Endometrial microvascular endothelial cells (primary cell): Measurements from ENCODE around the gene NFIX. TPM values are rescaled to one million over a fixed set of nuclear protein-coding genes. Genes with fewer than 3 reads are reported as not detected.

Experiments
- in situ Hi-C: cut with HindIII; loops from 2 replicates; pipeline ENCODE4 v1.10.0; 2017; ENCODE audit warnings: low sequenced_read_pairs, low pct_unique_long_range_greater_than_20kb; ENCODE audit errors: inconsistent ontology term
- total RNA-seq: library from RNA; depleted of rRNA; stranded (reverse); fragments of >200 nt; gene quantifications from one replicate; pipeline ENCODE4 v1.2.3, GENCODE V29; 2015; ENCODE audit errors: inconsistent ontology term

The NFIX gene
- total RNA-seq, 1 donor from 2014 or later, result 7.9 TPM

DNA sequence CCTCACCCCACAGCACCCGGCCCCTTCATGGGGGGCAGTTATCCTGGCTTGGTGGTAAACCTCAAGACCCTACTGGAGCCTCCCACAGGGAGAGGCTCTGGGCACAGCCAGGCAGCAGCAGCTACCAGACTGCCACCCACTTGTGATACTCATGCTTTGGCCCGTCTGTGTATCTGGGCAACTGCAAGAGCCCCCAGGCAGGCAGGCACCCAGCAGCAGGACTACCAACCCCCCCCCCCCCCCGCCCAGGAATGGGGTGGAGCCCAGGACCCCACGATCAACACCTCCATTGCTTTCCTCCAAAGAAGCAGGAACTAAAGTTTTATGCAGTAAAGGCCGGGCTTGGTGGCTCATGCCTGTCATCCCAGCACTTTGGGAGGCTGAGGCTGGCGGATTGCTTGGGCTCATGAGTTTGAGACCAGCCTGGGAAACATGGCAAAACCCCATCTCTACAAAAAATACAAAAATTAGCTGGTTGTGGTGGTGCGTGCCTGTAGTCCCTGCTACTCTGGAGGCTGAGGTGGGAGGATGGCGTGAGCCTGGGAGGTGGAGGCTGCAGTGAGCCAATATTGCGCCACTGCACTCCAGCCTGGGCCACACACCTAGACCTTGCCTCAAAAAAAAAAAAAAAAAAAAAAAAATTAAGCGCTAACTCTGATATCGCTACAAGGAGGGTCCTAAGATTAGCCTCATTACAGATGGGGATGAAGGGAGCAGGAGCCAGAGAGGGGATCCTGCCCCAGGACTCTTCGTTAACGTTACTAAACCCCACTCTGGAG is 108.5 kb downstream of the NFIX start:
- in situ Hi-C loops, result no loop called here

DNA sequence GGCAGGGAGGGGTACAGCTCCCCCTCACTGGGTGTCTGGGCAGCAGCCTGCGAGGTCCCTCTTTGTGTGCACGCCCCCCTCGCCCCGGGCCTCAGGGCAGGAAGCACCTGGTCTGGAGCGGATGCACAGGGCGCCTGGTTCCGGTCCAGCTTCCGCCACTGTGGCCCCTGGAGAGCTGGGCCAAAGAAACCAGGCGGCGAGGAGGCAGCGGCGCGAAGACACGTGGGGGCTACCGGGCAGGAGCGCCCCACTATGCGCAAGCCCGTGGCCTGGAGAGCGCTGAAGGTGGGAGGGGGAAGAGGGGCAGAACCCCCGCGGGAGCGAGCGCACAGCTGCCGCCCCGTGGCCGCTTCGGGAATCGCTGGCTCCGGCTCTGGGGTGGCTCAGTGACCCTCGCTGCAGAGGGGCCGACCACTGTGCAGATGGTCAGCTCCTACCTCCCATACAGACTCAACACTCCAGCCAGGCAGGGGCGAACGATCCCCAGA is 109.1 kb downstream of the NFIX start:
- in situ Hi-C loops, result no loop called here

DNA sequence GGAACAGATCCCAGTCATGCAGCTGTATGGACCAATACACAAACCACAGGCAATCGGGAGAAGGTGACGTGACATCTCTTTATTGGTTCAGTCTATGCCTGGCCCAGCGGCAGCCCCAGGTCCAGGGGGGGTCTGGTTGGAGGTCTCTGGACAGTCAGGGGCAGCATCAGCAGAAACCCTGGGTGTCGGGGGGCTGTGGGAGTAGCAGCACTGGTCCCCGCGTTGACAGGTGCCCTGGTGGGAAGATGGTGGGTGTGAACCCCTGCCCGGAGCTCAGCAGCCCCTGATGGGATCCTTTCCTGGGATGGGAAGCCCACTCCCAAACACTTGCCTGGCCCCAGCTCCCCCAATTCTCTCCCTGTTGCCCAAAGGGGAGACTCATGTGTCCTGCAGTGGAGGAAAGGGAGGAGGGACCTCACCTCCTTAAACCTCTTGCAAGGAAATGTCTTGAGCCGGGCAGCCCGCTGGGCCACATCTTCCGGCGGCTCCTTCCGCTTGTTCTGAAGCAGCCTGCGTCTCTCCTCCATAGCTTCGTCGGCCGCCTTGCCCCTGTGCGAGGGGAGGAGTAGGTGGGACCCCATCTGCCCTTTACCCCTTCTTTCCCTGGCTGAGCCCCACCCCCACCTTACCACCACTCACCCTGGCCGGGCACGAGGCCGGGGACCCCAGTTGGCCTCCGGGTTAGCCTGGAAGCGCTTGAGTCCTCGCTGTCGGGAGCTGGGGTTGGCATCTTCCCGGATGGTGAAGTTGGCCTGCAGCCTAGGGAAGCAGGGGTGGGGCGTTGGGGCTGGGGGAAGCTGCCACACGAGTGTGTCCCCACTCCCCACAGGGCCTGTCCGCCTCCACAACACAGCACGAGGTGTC is 109.8 kb downstream of the NFIX start:
- in situ Hi-C loops, result no loop called here

DNA sequence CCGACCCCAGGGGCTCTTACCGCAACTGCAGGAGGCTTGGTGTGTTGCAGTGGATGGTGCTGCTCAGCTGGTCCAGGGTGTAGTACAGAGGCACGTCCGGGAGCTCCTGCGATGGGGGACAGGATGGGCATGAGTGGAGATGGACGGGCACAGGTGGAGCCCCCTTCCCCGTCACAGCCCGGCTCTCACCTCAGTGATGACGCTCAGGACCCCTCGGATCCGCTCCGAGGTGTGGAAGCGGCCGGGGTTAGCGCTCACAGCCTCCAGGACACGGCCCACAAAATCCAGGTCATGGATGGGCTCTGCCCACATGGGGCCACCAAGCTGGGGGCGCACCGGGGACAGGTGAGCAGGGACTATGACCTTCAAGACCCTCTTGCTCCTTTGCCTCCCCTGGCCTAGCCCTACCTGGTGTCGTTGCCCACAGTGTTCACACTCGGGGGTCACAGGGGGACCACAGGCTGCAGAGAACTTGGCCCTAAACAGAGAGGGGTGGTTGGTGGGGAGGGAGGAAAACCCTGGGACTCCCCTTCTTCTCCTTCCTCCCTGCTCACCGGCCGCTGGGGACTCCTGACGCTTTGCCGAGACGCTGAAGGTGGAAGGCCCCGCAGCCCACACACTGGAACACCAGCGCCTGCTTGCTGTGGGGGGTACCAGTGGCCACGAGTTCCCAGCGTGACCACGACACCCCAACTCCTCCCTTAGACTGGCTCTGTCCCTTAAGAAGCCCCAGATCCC is 114.3 kb downstream of the NFIX start:
- in situ Hi-C loops, result no loop called here

DNA sequence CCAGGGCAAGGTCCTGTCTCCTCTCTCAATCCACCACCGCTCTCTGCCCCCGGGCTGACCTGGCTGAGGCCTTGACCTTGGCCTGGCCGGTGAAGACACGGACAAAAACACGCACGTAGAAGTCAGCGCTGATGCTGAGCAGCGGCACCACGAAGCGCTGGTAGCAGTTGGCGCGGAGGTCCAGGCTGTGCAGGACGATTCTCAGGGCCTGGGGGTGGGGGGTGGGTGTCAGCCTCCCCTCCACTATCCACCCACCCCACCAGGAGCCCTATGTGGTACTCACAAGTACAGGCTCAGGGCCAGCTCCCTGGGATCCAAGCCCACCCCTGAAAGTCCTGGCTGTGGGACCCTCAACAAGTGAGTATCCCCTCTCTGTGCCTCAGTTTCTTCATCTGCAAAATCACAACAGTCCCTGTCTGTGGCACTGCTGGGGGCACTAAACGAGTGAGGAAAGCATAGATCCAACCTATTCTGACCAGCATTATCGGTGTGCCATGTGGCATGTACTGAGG is 114.9 kb downstream of the NFIX start:
- in situ Hi-C loops, result no loop called here

DNA sequence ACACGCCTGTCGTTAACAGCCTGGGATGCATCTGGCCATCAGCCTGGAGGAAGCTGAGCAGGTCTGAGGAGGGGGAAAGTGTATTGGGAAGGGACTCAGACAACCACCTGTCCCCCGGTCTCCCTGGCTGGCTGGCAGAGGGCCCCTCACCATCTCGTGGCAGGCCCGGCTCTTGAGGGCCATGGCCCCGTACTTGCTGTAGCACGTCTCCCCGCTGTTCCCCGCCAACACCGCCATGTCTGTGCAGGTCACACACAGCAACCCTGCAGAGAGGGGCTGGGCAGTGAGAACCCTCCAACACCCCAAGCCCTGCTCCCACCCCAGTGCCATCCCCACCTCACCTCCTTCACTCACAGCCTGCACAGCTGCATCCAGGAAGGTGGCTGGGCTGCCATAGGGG is 117.3 kb downstream of the NFIX start:
- in situ Hi-C loops, result no loop called here

DNA sequence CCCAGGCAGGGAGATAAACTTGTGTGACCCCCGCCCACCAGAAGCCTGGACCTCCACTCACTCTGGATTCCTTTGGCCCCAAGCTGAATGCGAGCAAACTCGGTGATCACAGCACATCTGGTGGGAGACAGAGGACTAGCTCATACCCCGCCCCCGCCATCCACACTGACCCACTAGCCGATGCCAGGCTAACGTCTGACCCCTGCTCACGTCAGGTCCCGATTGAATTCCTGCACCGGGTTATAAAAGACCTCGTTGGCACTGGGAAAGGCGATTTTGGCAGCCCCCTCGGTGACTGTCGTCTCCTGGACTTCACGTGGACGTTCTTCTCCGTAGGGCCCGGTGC is 120.6 kb downstream of the NFIX start:
- in situ Hi-C loops, result no loop called here

DNA sequence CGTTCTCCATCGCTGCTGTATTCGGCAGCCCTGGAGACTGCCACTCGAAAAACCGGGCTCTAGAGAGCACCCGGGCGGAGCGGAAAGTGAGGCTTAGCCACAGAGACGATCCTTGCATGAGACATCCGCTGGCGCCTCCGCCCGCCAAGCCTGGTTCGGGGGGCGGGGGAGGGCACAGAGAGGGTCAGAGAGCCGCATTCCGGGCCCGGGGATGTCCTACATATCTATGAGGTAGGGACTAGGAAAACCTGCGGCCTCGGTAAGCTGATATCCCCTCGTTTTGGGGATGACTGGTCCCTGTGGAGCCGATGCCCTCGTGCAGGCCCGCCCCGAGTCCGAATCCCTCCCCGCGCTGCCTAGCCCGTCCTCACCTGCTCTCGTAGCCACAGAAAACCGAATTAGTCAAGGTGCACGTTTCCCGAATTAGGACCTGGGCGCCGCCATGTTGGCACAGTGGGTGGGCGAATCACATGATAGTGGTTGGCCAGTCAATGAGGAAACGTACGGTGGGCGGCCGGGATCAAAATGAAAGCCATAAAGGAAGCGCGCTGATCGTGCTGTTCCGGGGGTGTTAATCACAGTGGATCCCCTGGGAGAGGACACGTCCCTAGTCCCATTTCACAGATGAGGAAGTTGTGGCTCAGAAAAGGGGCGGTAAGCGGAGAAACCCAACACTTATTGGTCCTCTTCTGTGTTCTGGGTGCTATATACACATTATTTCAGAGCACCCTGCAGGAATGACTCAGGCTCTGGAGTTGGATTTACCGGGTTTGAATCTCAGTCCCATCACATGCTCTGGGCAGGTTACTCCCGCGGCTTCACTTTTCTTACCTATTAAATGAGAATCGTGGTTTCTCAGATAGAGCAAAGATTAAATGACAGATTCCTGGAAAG is 121.3 kb downstream of the NFIX start, which contains the start of gene TRMT1:
TRMT1 (minus strand) TSS at position 459 of the 894 bp plus-strand sequence; CDS start at position 118, 341 bp downstream.
- in situ Hi-C loops, result no loop called here

DNA sequence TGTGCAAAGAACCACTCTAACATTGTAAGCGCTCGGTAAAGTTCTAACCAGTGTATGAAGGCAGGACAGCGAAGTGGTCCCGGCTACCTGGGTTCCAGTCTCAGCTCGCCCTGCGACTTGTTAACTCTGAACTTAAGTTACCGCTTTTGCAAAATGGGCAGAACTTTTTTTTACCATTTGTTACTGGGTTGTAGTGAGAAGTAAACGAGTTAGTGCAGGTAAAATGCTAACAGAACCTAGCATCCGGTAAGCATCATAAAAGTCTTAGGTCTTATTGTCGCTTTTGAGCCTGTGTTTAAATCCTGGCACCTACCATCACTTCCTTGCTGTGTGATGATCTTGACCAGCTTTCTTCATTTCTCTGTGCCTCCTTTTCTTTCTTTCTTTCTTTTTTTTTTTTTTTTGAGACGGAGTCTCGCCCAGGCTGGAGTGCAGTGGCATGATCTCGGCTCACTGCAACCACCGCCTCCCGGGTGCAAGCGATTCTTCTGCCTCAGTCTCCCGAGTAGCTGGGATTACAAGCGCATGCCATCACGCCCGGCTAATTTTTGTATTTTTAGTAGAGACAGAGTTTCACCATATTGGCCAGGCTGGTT is 122.0 kb downstream of the NFIX start:
- in situ Hi-C loops, result no loop called here

DNA sequence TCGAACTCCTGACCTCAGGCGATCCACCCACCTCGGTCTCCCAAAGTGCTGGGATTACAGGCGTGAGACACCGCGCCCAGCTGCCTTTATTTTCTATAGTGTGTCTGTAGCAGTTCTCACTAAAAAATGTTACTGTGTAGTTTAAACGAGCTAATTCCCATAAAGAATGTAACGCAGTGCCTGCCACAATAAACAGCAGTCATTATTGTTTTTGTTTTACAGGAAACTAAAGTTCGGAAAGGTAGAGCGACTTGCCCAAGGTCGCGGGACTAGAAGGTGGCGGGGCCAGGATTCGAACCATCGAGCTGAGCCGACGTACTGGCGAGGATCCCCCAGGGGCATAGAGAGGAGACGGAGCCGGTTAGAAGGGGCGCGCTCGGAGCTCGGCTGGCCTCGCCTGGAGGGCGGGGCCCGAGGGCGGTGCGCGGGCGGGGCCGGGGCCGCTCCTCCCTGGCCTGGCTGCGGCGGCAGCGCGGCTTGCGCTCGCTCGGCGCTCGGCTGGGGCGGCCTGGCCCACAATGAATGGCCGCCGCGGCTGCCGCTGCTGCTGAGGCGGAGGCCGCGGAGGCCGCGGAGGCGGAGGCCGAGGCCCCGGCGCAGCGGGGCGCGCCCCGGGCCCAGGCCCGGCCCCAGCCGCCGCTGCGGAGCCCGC is 122.6 kb downstream of the NFIX start, which contains the start of gene NACC1:
NACC1 (plus strand) TSS at position 493 of the 652 bp plus-strand sequence. CDS start 16,944 bp downstream, outside the sequence.
- in situ Hi-C loops, result no loop called here

DNA sequence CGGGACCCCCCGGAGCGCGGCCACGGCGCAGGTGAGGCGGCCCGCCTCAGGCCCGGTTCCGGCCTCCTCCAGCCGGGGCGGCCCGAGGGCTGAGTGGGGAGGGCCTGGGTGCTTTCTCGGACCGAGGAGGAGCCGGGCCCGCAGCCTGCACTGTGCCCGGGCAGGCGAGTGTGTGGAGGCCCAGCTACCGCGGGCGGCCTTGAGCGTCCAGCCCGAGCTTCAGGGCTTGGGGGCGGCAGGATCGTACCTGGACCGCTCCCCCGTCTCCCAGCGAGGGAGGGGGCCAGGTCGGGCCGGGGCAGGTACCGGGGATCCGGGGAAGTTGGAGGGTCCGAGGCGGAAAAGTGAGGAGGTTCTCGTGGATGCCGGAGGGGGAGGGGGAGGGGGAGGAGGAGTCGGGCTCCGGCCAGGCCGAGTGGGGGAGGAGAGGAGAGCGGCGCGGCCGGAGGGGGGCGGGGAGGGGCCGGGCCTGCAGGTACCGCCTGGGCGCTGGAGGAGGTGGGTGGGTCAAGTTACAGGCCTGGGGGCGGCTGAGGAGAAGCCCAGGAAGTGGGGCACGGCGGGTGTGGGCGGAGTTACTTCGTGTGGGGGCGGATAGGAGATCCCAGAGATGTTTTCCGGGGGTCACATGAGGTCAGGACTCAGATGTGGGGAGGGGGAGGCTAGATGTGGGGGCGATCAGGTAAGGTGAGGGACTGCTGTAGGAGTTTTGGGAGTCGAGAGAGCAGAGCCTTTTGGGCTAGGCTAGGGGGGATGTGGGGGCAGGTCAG is 123.3 kb downstream of the NFIX start:
- in situ Hi-C loops, result no loop called here

DNA sequence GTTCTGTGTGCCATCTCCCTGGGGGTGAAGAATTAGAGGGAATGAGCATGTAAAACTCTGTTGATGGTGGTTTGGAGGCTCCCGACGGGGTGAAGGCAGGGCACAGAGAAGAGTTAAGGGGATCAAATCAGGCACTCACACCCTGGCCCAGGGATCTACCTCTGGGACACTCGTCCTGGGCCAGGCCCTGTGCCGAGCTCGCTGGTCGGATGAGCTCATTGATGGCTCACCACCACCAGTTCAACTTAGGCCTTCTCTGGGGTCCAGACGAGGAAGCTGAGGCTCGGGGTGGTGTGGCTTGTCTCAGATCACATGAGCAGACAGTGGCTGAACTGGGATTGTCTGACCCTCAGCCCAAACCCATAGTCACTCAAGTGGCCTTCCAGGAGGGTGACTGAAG is 124.4 kb downstream of the NFIX start:
- in situ Hi-C loops, result no loop called here

DNA sequence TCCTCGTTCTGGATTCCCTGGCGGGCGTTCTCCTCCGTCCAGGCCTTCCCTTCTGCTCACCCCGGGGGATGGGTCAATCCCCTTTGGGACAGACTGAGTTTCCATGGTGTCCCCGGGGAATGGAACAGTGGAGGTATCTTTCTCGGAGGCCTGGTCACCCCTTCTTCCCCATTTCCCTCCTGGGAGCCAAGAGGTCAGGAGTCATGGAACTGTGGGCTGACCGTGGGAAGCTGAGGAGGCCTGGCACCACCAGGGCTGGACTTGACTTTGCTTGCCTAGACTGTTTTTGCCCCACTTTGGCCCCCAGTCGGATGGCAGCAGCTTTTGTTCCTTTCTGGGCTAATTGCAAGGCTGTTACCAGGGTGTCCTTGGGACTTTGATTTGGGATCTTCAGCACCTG is 124.8 kb downstream of the NFIX start:
- in situ Hi-C loops, result no loop called here

DNA sequence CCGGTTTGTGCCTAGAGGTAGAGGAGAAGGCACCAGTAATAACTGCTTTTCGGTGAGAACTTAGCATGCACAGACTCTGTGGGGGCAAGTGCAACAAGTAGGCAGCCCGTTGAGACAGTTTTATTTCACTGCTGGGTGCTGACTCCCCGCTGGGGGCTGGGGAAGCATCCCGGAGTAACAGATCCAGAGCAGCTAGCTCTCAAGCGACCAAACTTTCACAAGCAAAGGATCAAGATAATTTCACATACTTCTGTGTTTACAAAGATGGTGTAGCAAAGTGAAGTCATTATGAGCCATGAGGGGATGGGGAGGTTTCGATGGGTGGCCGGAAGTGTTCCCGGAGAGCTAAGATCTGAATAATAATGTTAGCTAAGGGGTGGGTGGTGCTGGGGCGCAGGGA is 125.5 kb downstream of the NFIX start:
- in situ Hi-C loops, result no loop called here

DNA sequence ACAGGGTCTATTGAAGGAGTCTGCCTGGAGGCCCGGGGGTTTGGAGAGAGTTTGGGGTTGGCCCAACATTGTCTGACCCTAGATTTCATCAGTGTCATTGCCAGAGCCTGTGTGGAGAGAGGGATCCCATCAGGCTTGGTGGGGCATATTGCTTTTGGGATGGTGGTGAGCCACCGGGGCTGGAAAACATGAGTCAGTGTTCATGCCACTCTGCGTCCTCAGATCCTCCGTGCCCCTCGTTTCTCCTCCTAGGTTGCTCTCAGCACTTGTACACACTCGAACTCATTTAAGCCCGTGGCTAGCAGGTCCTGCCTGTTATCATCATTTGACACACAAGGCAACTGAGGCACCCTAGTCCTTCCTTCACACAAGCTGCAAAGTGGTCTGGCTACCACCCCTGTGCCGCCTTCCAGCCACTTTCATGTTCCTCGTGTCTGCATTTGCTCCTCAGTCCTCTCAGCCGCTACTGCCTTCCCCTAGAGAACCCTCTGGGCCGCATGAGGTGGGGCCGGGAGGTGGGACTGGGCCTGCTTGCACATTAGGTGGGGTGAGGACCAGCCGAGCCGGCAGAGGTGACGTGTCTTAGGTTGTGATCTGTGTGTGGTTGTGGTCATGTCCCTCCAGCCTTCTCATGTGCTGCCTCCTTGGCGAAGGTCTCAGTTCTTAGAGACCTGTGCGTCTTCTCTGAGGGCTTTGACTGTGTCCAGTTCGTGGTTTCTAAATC is 126.4 kb downstream of the NFIX start:
- in situ Hi-C loops, result no loop called here

DNA sequence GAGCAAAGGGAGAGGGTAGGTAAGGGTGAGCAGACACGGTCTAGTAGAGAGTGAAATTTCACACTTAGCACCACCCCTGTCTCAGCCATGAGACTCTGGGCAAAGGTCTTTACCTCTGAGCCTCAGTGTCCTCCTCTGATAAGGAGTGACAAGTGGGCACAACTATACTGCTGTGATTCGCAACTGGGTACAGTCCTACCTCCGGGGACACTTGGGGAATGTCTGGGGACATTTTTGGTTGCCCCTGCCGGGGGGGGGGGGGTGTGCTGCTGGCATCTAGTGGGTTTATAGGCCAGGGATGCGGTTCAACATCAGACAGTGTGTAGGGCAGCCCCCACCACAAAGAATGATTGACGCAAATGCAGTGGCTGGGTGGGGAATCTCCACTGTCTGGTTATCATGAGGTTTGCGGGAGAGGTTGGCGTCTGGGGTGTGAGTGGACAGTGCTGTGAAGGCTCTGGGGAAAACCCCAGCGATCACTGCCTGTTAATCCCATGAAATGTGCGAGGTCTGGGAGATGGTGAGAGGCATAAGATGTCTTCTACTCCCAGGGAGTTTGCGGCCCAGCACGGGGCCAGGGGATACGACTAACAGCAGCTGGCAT is 127.1 kb downstream of the NFIX start:
- in situ Hi-C loops, result no loop called here
